BLaER1 (cell line): ENCODE measurements around the gene GPC6.

Source experiments
- H3K27ac ChIP-seq: shearing (Covaris generic); formaldehyde crosslinking; 2 replicates; pipeline ENCODE4 v1.8.1; 2022
- H3K27me3 ChIP-seq: shearing (Covaris generic); formaldehyde crosslinking; 2 replicates; pipeline ENCODE4 v1.8.1; 2022
- H3K36me3 ChIP-seq: shearing (Covaris generic); formaldehyde crosslinking; 2 replicates; pipeline ENCODE4 v1.8.1; 2022
- H3K4me1 ChIP-seq: shearing (Covaris generic); formaldehyde crosslinking; 2 replicates; pipeline ENCODE4 v1.8.1; 2022
- H3K4me2 ChIP-seq: shearing (Covaris generic); formaldehyde crosslinking; 2 replicates; pipeline ENCODE4 v1.8.1; 2022
- H3K4me3 ChIP-seq: shearing (Covaris generic); formaldehyde crosslinking; 2 replicates; pipeline ENCODE4 v1.8.1; 2022
- H3K9ac ChIP-seq: shearing (Covaris generic); formaldehyde crosslinking; 2 replicates; pipeline ENCODE4 v1.8.1; 2022
- H3K9me3 ChIP-seq: shearing (Covaris generic); formaldehyde crosslinking; 2 replicates; pipeline ENCODE4 v1.8.1; 2022
- H4K20me1 ChIP-seq: shearing (Covaris generic); formaldehyde crosslinking; 2 replicates; pipeline ENCODE4 v1.8.1; 2022
- Cebpa-rat ChIP-seq: shearing (Covaris generic); IDR thresholded peaks from 2 replicates; pipeline ENCODE4 v1.8.1; 2022

GPC6 gene

GRCh38 chr13:94233837-94234236 is 1007.2 kb downstream of the GPC6 start:
- Histone ChIP-seq H3K27ac (no peak overlapping the region), H3K36me3 (no peaks in the 10 kb centered on the region), H3K9me3 (no peaks in the 10 kb centered on the region), H3K27me3 (no peaks in the 10 kb centered on the region), H3K4me3 (no peak overlapping the region), H3K9ac (no peak overlapping the region), H3K4me1 (peaks cover 18% of the 10 kb centered on the region), H3K4me2 (no peak overlapping the region), H4K20me1 (no peaks in the 10 kb centered on the region)
- no peak for TF ChIP-seq Cebpa-rat

- no peak overlapping the region for H3K4me3 ChIP-seq
- no peaks in the 10 kb centered on the region for H4K20me1 ChIP-seq
- H3K9me3 ChIP-seq, result no peaks in the 10 kb centered on the region
- no peak for TF ChIP-seq Cebpa-rat
- H3K27ac ChIP-seq, result no peak overlapping the region
- no peaks in the 10 kb centered on the region for H3K27me3 ChIP-seq
- H3K4me1 ChIP-seq, result peaks cover 18% of the 10 kb centered on the region
- no peak overlapping the region for H3K9ac ChIP-seq
- H3K36me3 ChIP-seq, result no peaks in the 10 kb centered on the region
- no peak overlapping the region for H3K4me2 ChIP-seq
Observed at GRCh38 chr13:94234738-94235137, 1008.1 kb downstream of the GPC6 start.

GRCh38 chr13:94236132-94236531 is 1009.5 kb downstream of the GPC6 start:
- H3K9me3 ChIP-seq, result no peaks in the 10 kb centered on the region
- H3K27me3 ChIP-seq, result no peaks in the 10 kb centered on the region
- H3K9ac ChIP-seq, result no peak overlapping the region
- no peaks in the 10 kb centered on the region for H4K20me1 ChIP-seq
- H3K36me3 ChIP-seq, result no peaks in the 10 kb centered on the region
- H3K4me1 ChIP-seq, result peaks cover 14% of the 10 kb centered on the region
- H3K4me3 ChIP-seq, result no peak overlapping the region
- peak overlapping the region; percentile 40 for H3K4me2 ChIP-seq
- TF ChIP-seq Cebpa-rat, result no peak
- no peak overlapping the region for H3K27ac ChIP-seq

DNA sequence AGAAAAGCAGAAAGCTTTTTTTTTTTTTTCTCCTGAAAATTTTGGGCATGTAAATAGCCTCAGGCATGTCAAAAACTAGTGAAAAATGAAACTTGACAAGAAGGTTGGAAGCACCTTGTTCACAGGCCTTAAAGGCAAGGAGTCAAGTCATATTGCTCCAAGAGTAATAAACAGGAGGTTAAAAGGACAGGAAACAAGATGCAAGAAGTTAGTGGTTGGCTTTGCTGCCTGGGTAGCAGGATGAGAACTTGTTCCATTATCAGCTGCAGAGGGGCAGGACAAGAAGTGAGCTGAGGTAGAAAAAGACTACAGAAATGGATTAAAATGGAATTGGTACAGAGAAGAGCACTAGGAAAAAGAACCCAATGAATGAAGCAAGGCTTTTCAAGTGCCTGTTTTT is 1010.3 kb downstream of the GPC6 start:
- no peak overlapping the region for H3K27ac ChIP-seq
- no peak overlapping the region for H3K9ac ChIP-seq
- H3K4me1 ChIP-seq, result peaks cover 12% of the 10 kb centered on the region
- H3K4me3 ChIP-seq, result no peak overlapping the region
- H3K4me2 ChIP-seq, result peak overlapping the region; percentile 40
- no peaks in the 10 kb centered on the region for H3K27me3 ChIP-seq
- no peaks in the 10 kb centered on the region for H4K20me1 ChIP-seq
- no peaks in the 10 kb centered on the region for H3K36me3 ChIP-seq
- H3K9me3 ChIP-seq, result no peaks in the 10 kb centered on the region
- TF ChIP-seq Cebpa-rat, result no peak

- no peak overlapping the region for H3K27ac ChIP-seq
- H3K4me2 ChIP-seq, result no peak overlapping the region
- H3K4me1 ChIP-seq, result peaks cover 20% of the 10 kb centered on the region
- H3K27me3 ChIP-seq, result no peaks in the 10 kb centered on the region
- no peaks in the 10 kb centered on the region for H3K9me3 ChIP-seq
- H4K20me1 ChIP-seq, result no peaks in the 10 kb centered on the region
- no peak overlapping the region for H3K9ac ChIP-seq
- no peaks in the 10 kb centered on the region for H3K36me3 ChIP-seq
- no peak for TF ChIP-seq Cebpa-rat
- no peak overlapping the region for H3K4me3 ChIP-seq
Observed at GRCh38 chr13:94239135-94239534, 1012.5 kb downstream of the GPC6 start.

DNA sequence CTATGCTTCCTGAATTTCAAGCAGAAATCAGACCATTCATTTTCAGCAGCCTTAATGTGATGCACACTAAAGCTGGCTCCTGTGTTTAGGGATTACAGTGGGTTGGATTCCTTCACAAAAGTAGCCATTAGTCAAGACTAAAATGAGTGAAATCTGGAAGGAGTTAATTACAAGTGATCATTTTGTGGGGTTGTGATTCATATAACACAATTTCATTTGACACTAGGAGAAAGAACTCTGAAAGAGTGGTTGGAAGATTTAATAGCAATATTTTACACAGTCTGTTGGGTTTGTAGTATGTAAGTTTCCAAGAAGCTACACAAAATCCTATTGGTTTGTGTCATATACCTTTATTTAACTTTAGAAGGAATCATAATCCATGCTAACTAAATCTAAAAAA is 1015.9 kb downstream of the GPC6 start:
- Histone ChIP-seq H3K9ac (no peak overlapping the region), H3K9me3 (peaks cover 6% of the 10 kb centered on the region), H3K27me3 (no peaks in the 10 kb centered on the region), H3K36me3 (no peaks in the 10 kb centered on the region), H3K4me3 (no peak overlapping the region), H3K27ac (no peak overlapping the region), H3K4me1 (peaks cover 8% of the 10 kb centered on the region), H4K20me1 (no peaks in the 10 kb centered on the region), H3K4me2 (no peak overlapping the region)
- no peak for TF ChIP-seq Cebpa-rat

GRCh38 chr13:94243551-94243950 is 1016.9 kb downstream of the GPC6 start:
- no peaks in the 10 kb centered on the region for H3K36me3 ChIP-seq
- H3K4me3 ChIP-seq, result no peak overlapping the region
- H3K27ac ChIP-seq, result no peak overlapping the region
- peaks cover 8% of the 10 kb centered on the region for H3K4me1 ChIP-seq
- TF ChIP-seq Cebpa-rat, result no peak
- peaks cover 6% of the 10 kb centered on the region for H3K9me3 ChIP-seq
- H3K27me3 ChIP-seq, result no peaks in the 10 kb centered on the region
- no peak overlapping the region for H3K9ac ChIP-seq
- H3K4me2 ChIP-seq, result peak overlapping the region; percentile 25; the same call in 1 of the 2 replicates
- no peaks in the 10 kb centered on the region for H4K20me1 ChIP-seq

DNA sequence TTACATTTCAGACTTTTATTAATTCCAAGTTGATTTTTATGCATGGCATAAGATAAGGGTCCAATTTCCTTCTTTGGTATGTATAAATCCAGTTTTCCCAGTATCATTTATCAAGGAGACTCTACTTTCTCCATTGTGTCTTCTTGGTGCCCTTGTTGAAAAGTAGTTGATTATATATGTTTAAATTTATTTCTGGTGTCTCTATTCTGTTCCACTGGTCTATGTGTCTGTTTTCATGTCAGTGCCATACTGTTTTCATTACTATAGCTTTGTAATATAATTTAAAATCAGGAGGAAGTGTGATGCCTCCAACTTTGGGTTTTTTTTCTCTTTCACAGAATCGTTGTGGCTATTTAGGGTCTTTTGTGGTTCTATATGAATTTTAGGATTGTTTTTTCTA is 1019.9 kb downstream of the GPC6 start:
- H3K9ac ChIP-seq, result no peak overlapping the region
- peaks cover 8% of the 10 kb centered on the region for H3K4me1 ChIP-seq
- no peaks in the 10 kb centered on the region for H3K27me3 ChIP-seq
- H3K27ac ChIP-seq, result no peak overlapping the region
- H3K4me2 ChIP-seq, result no peak overlapping the region
- H3K9me3 ChIP-seq, result peaks cover 6% of the 10 kb centered on the region
- H4K20me1 ChIP-seq, result no peaks in the 10 kb centered on the region
- no peaks in the 10 kb centered on the region for H3K36me3 ChIP-seq
- H3K4me3 ChIP-seq, result no peak overlapping the region
- TF ChIP-seq Cebpa-rat, result no peak

GRCh38 chr13:94247890-94248289 is 1021.3 kb downstream of the GPC6 start:
- no peak overlapping the region for H3K9ac ChIP-seq
- no peak overlapping the region for H3K4me2 ChIP-seq
- H3K9me3 ChIP-seq, result peaks cover 6% of the 10 kb centered on the region
- H3K4me1 ChIP-seq, result peaks cover 8% of the 10 kb centered on the region
- no peaks in the 10 kb centered on the region for H4K20me1 ChIP-seq
- H3K36me3 ChIP-seq, result no peaks in the 10 kb centered on the region
- no peak overlapping the region for H3K4me3 ChIP-seq
- no peaks in the 10 kb centered on the region for H3K27me3 ChIP-seq
- no peak overlapping the region for H3K27ac ChIP-seq
- TF ChIP-seq Cebpa-rat, result no peak

DNA sequence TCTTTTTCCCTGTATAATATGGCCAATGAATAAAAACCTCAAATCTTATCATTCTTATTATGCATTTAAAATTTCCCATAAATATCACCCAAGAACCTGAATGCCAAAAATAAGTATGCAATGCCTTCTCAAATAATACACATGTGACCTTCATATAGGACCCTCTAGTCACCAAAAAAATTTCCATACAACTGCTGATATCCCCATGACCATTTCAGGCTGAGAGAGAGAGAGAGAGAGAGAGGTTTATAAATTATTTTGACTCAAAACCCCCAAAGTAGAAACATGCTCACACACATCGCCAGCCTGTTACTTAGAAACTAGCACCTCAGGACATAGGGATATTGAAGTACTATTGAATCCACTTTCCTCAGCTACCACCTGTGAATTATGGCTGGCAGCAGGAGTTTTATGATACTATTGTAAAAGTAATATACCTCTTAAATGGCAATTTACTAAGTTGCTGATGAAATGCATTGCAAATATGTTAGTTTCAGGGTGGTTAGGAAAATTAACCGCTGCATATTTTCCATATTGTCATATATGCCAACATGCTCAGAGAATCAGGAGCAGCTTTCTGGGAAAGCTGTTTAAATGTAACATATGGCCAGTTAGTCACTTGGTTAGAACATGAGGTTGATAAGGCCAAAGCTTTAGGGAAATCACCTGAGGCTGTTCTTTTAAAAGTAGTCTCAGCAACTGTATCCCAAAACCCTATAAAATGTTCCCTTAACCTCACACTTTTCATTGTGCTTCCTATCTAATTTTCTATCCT is 1022.0 kb downstream of the GPC6 start:
- Histone ChIP-seq H4K20me1 (no peaks in the 10 kb centered on the region), H3K4me1 (peaks cover 3% of the 10 kb centered on the region), H3K4me3 (no peak overlapping the region), H3K27me3 (no peaks in the 10 kb centered on the region), H3K36me3 (no peaks in the 10 kb centered on the region), H3K4me2 (no peak overlapping the region), H3K9me3 (peaks cover 6% of the 10 kb centered on the region), H3K27ac (no peak overlapping the region), H3K9ac (no peak overlapping the region)
- TF ChIP-seq Cebpa-rat, result no peak

GRCh38 chr13:94249512-94249911 is 1022.9 kb downstream of the GPC6 start:
- no peak overlapping the region for H3K4me2 ChIP-seq
- H3K4me1 ChIP-seq, result no peaks in the 10 kb centered on the region
- no peaks in the 10 kb centered on the region for H4K20me1 ChIP-seq
- TF ChIP-seq Cebpa-rat, result no peak
- H3K27me3 ChIP-seq, result no peaks in the 10 kb centered on the region
- H3K4me3 ChIP-seq, result no peak overlapping the region
- H3K9me3 ChIP-seq, result peaks cover 6% of the 10 kb centered on the region
- H3K9ac ChIP-seq, result no peak overlapping the region
- no peaks in the 10 kb centered on the region for H3K36me3 ChIP-seq
- H3K27ac ChIP-seq, result no peak overlapping the region
